ENCODE data around the gene PJA1.

DNA sequence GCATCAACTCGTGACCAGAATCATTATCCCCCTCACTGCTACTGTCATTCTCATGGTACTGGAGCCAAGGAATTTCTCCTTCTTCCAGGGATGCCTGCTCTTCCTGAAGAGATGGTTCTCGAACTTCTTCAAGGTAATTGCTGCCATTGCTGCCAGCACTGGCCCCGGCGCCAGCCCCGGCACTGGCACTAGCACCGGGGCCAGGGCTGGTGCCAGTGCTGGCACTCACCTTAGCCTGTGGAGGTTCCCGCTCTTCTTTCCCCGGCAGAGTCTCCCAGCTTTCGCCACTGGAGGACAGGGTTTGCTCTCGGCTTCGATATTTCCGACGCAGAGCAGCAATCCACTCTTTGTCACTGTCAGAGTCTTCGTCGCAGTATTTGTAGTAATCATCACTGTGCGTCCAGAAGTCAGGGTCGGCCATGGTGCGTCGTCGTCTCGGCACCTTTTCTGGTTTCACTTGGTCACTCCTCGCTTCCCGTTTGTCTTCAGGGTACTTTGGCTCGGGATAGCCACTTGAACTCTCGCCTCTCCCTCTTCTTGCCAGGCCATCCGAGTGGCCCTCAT is 3.4 kb downstream of the PJA1 start:
- TF ChIP-seq, protein P1, sequence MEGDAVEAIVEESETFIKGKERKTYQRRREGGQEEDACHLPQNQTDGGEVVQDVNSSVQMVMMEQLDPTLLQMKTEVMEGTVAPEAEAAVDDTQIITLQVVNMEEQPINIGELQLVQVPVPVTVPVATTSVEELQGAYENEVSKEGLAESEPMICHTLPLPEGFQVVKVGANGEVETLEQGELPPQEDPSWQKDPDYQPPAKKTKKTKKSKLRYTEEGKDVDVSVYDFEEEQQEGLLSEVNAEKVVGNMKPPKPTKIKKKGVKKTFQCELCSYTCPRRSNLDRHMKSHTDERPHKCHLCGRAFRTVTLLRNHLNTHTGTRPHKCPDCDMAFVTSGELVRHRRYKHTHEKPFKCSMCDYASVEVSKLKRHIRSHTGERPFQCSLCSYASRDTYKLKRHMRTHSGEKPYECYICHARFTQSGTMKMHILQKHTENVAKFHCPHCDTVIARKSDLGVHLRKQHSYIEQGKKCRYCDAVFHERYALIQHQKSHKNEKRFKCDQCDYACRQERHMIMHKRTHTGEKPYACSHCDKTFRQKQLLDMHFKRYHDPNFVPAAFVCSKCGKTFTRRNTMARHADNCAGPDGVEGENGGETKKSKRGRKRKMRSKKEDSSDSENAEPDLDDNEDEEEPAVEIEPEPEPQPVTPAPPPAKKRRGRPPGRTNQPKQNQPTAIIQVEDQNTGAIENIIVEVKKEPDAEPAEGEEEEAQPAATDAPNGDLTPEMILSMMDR (IDR thresholded peaks at IDR 0.05; ENCODE audit: low read depth, low read length): no peak
- TF ChIP-seq EZH2phosphoT487 (IDR thresholded peaks at IDR 0.05; ENCODE audit: low read depth): no peak
